ENCODE results near the gene NOS3.

DNA sequence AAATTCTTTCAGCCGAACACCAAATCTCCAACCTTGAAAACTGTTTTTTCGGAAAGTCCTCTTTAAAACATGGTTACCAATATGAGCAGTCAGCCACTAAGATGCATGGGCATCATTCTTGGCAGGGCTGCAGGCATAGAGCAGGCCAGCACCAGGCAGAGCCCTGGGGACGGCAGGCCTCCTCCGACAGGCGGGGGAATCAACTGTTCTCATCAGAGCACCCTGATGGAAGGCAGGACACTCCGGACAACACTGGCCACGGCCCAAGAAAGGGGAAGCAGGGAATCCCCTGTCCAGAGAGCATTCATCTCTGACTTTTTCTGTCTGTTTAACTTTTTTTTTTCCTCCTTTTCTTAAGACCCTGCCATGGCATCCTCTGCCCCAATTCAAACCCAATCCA is 1.4 kb upstream of the NOS3 start:
- TF ChIP-seq, protein P1, sequence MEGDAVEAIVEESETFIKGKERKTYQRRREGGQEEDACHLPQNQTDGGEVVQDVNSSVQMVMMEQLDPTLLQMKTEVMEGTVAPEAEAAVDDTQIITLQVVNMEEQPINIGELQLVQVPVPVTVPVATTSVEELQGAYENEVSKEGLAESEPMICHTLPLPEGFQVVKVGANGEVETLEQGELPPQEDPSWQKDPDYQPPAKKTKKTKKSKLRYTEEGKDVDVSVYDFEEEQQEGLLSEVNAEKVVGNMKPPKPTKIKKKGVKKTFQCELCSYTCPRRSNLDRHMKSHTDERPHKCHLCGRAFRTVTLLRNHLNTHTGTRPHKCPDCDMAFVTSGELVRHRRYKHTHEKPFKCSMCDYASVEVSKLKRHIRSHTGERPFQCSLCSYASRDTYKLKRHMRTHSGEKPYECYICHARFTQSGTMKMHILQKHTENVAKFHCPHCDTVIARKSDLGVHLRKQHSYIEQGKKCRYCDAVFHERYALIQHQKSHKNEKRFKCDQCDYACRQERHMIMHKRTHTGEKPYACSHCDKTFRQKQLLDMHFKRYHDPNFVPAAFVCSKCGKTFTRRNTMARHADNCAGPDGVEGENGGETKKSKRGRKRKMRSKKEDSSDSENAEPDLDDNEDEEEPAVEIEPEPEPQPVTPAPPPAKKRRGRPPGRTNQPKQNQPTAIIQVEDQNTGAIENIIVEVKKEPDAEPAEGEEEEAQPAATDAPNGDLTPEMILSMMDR (IDR thresholded peaks at IDR 0.05 in 8 of 11, conservative IDR thresholded peaks at IDR 0.05 in 3 of 11): no peak
- TF ChIP-seq POLR2A (IDR thresholded peaks at IDR 0.05) (no peak), POLR2AphosphoS5 (IDR thresholded peaks at IDR 0.05) (no peak)

All from spleen (tissue), 7 donors.